Measurements from ENCODE around the gene BRD1.

BRD1 gene

GRCh38 chr22:49810363-49811019 is 17.2 kb downstream of the BRD1 start:
- Histone ChIP-seq H3K4me2 (ENCODE audit: low read length, poor library complexity, severe bottlenecking) (no peak overlapping the region), H2BK5ac (ENCODE audit: low read depth, low read length, poor library complexity, severe bottlenecking) (no peak overlapping the region), H3K27ac (ENCODE audit: low read length, poor library complexity, severe bottlenecking) (no peak overlapping the region), H2AK5ac (ENCODE audit: low read length, severe bottlenecking) (no peak overlapping the region), H2BK12ac (ENCODE audit: low read length in 2 of 2) (no peak overlapping the region), H4K8ac (ENCODE audit: low read length) (no peak overlapping the region), H3K23ac (ENCODE audit: low read length in 2 of 2) (no peak overlapping the region), H2BK15ac (ENCODE audit: low read depth, poor library complexity, severe bottlenecking) (no peak overlapping the region), H3K9ac (ENCODE audit: low read length) (no peak overlapping the region), H2AFZ (ENCODE audit: low read depth, low read length) (no peak overlapping the region), H3K9me3 (ENCODE audit: control insufficient read depth, low read length) (no peaks in the 10 kb centered on the region), H3K27me3 (ENCODE audit: control insufficient read depth in 1 of 2, insufficient read depth in 1 of 2, low read length in 2 of 2) (no peaks in the 10 kb centered on the region), H3K4ac (ENCODE audit: low read depth in 1 of 2, low read length in 2 of 2) (no peak overlapping the region), H2BK120ac (ENCODE audit: low read depth, low read length) (no peak overlapping the region), H3K4me3 (ENCODE audit: insufficient read depth in 1 of 2, low read depth in 1 of 2, low read length in 2 of 2) (no peak overlapping the region), H3K18ac (ENCODE audit: low read depth in 1 of 2, low read length in 2 of 2) (no peak overlapping the region), H3K79me1 (replicated peaks; ENCODE audit: low read length, poor library complexity, severe bottlenecking) (no peaks in the 10 kb centered on the region), H4K91ac (ENCODE audit: low read length) (no peak overlapping the region), H3K14ac (ENCODE audit: low read length in 2 of 2) (no peak overlapping the region), H3K4me1 (ENCODE audit: control insufficient read depth, insufficient read depth, low read depth, low read length) (peaks cover 18% of the 10 kb centered on the region), H3K36me3 (ENCODE audit: control insufficient read depth in 1 of 2, insufficient read depth in 2 of 2, low read depth in 1 of 2, low read length in 2 of 2) (peaks cover 17 to 32% of the 10 kb centered on the region in 2 experiments)
- WGBS: 97% methylated on average over 5 of the region's 5 CpGs
- DNase-seq: peak; percentile 12

GRCh38 chr22:49807780-49808708 is 19.6 kb downstream of the BRD1 start:
- Histone ChIP-seq H3K9me3 (ENCODE audit: control insufficient read depth, low read length) (no peaks in the 10 kb centered on the region), H2BK12ac (ENCODE audit: low read length in 2 of 2) (no peak overlapping the region), H3K9ac (ENCODE audit: low read length) (no peak overlapping the region), H3K27ac (ENCODE audit: low read length, poor library complexity, severe bottlenecking) (no peak overlapping the region), H2BK15ac (ENCODE audit: low read depth, poor library complexity, severe bottlenecking) (no peak overlapping the region), H3K4me1 (ENCODE audit: control insufficient read depth, insufficient read depth, low read depth, low read length) (peaks cover 22% of the 10 kb centered on the region), H2BK5ac (ENCODE audit: low read depth, low read length, poor library complexity, severe bottlenecking) (no peak overlapping the region), H2BK120ac (ENCODE audit: low read depth, low read length) (no peak overlapping the region), H3K4me2 (ENCODE audit: low read length, poor library complexity, severe bottlenecking) (no peak overlapping the region), H3K36me3 (ENCODE audit: control insufficient read depth in 1 of 2, insufficient read depth in 2 of 2, low read depth in 1 of 2, low read length in 2 of 2) (peaks cover 13 to 35% of the 10 kb centered on the region in 2 experiments), H2AK5ac (ENCODE audit: low read length, severe bottlenecking) (no peak overlapping the region), H3K23ac (ENCODE audit: low read length in 2 of 2) (no peak overlapping the region), H3K27me3 (ENCODE audit: control insufficient read depth in 1 of 2, insufficient read depth in 1 of 2, low read length in 2 of 2) (no peaks in the 10 kb centered on the region), H4K8ac (ENCODE audit: low read length) (no peak overlapping the region), H4K91ac (ENCODE audit: low read length) (no peak overlapping the region), H2AFZ (ENCODE audit: low read depth, low read length) (no peak overlapping the region), H3K4ac (ENCODE audit: low read depth in 1 of 2, low read length in 2 of 2) (no peak overlapping the region), H3K4me3 (ENCODE audit: insufficient read depth in 1 of 2, low read depth in 1 of 2, low read length in 2 of 2) (no peak overlapping the region), H3K14ac (ENCODE audit: low read length in 2 of 2) (no peak overlapping the region), H3K79me1 (replicated peaks; ENCODE audit: low read length, poor library complexity, severe bottlenecking) (peaks cover 2% of the 10 kb centered on the region), H3K18ac (ENCODE audit: low read depth in 1 of 2, low read length in 2 of 2) (no peak overlapping the region)
- 99% methylated on average over 13 of the region's 14 CpGs for WGBS
- no peak for DNase-seq

GRCh38 chr22:49807129-49807528 is 20.5 kb downstream of the BRD1 start:
- H3K9ac ChIP-seq (ENCODE audit: low read length): no peak overlapping the region

GRCh38 chr22:49803737-49804375 is 23.8 kb downstream of the BRD1 start:
- Histone ChIP-seq H3K27me3 (ENCODE audit: control insufficient read depth in 1 of 2, insufficient read depth in 1 of 2, low read length in 2 of 2) (no peaks in the 10 kb centered on the region), H3K79me1 (replicated peaks; ENCODE audit: low read length, poor library complexity, severe bottlenecking) (peaks cover 6% of the 10 kb centered on the region), H4K91ac (ENCODE audit: low read length) (no peak overlapping the region), H3K9me3 (ENCODE audit: control insufficient read depth, low read length) (no peaks in the 10 kb centered on the region), H2BK5ac (ENCODE audit: low read depth, low read length, poor library complexity, severe bottlenecking) (no peak overlapping the region), H3K27ac (ENCODE audit: low read length, poor library complexity, severe bottlenecking) (no peak overlapping the region), H3K4ac (ENCODE audit: low read depth in 1 of 2, low read length in 2 of 2) (no peak overlapping the region), H2BK120ac (ENCODE audit: low read depth, low read length) (no peak overlapping the region), H3K4me1 (ENCODE audit: control insufficient read depth, insufficient read depth, low read depth, low read length) (peaks cover 25% of the 10 kb centered on the region), H2AK5ac (ENCODE audit: low read length, severe bottlenecking) (no peak overlapping the region), H2BK15ac (ENCODE audit: low read depth, poor library complexity, severe bottlenecking) (no peak overlapping the region), H2AFZ (ENCODE audit: low read depth, low read length) (no peak overlapping the region), H3K4me3 (ENCODE audit: insufficient read depth in 1 of 2, low read depth in 1 of 2, low read length in 2 of 2) (no peak overlapping the region), H3K9ac (ENCODE audit: low read length) (no peak overlapping the region), H3K23ac (ENCODE audit: low read length in 2 of 2) (no peak overlapping the region), H3K14ac (ENCODE audit: low read length in 2 of 2) (no peak overlapping the region), H2BK12ac (ENCODE audit: low read length in 2 of 2) (no peak overlapping the region), H3K18ac (ENCODE audit: low read depth in 1 of 2, low read length in 2 of 2) (no peak overlapping the region), H4K8ac (ENCODE audit: low read length) (no peak overlapping the region), H3K36me3 (ENCODE audit: control insufficient read depth in 1 of 2, insufficient read depth in 2 of 2, low read depth in 1 of 2, low read length in 2 of 2) (peaks cover 30 to 60% of the 10 kb centered on the region in 2 experiments), H3K4me2 (ENCODE audit: low read length, poor library complexity, severe bottlenecking) (no peak overlapping the region)
- no peak for DNase-seq
- 97% methylated on average over 28 of the region's 28 CpGs for WGBS

More at GRCh38 chr22:49807129-49807528, 20.5 kb downstream of the BRD1 start:
- 98% methylated on average over 8 of the region's 8 CpGs for WGBS
- Histone ChIP-seq H4K91ac (ENCODE audit: low read length) (no peak overlapping the region), H2BK120ac (ENCODE audit: low read depth, low read length) (no peak overlapping the region), H3K23ac (ENCODE audit: low read length in 2 of 2) (no peak overlapping the region), H2BK12ac (ENCODE audit: low read length in 2 of 2) (no peak overlapping the region), H3K27me3 (ENCODE audit: control insufficient read depth in 1 of 2, insufficient read depth in 1 of 2, low read length in 2 of 2) (no peaks in the 10 kb centered on the region), H3K79me1 (replicated peaks; ENCODE audit: low read length, poor library complexity, severe bottlenecking) (peaks cover 6% of the 10 kb centered on the region), H2BK15ac (ENCODE audit: low read depth, poor library complexity, severe bottlenecking) (no peak overlapping the region), H3K4me2 (ENCODE audit: low read length, poor library complexity, severe bottlenecking) (no peak overlapping the region), H2AK5ac (ENCODE audit: low read length, severe bottlenecking) (no peak overlapping the region), H3K27ac (ENCODE audit: low read length, poor library complexity, severe bottlenecking) (no peak overlapping the region), H3K9me3 (ENCODE audit: control insufficient read depth, low read length) (no peaks in the 10 kb centered on the region), H3K4me1 (ENCODE audit: control insufficient read depth, insufficient read depth, low read depth, low read length) (peaks cover 20% of the 10 kb centered on the region), H2AFZ (ENCODE audit: low read depth, low read length) (no peak overlapping the region), H3K4me3 (ENCODE audit: insufficient read depth in 1 of 2, low read depth in 1 of 2, low read length in 2 of 2) (no peak overlapping the region), H4K8ac (ENCODE audit: low read length) (no peak overlapping the region), H3K36me3 (ENCODE audit: control insufficient read depth in 1 of 2, insufficient read depth in 2 of 2, low read depth in 1 of 2, low read length in 2 of 2) (peaks cover 18 to 35% of the 10 kb centered on the region in 2 experiments), H3K4ac (ENCODE audit: low read depth in 1 of 2, low read length in 2 of 2) (no peak overlapping the region), H3K18ac (ENCODE audit: low read depth in 1 of 2, low read length in 2 of 2) (no peak overlapping the region), H3K14ac (ENCODE audit: low read length in 2 of 2) (no peak overlapping the region), H2BK5ac (ENCODE audit: low read depth, low read length, poor library complexity, severe bottlenecking) (no peak overlapping the region)
- DNase-seq: no peak

Measured in mesenchymal stem cell (in vitro differentiated cells and primary cell).